ENCODE measurements around the gene CLEC2B.
"Not testable (repeated sequence)": the region's sequence is repeated elsewhere in the genome, so short reads cannot be mapped to it uniquely, and the experiment has no call there.

The CLEC2B gene

DNA sequence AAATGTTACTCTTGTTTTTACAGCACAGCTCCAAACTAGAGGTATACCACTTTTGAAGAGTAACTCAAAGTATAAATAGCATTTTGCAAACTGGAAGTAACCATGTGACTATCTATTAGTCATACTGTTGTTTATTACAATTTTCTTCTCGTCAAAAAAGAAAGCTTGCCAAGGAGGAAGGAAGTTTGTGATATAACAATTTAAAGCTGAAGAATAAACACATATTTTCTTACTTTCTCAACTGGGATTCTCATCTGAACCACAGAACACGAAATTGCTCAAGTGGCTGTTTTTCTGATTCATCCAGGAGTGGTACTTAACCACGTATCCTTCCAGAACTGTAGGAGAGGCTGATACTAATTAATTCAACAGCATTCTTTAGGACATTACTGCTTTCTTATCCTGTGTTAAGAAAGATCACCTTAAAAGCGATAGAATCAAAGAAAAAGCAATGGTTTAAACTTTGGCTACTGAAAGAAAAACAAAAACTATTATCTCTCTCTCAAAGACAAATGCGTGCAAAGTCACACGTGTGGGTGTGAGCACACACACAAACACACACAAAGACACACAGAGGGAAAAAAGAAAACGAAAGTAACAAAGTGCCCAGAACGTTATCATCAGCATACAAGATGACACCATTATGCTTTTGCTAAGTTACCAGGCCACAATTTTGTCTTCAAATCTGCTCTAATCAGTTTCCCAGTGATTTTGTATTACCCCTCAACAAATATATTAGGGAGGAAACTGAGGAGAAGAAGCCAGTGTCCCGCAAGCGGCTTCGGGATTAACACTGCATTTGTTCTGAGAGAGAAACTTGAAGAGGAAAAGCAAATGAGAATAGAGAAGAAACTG, at the start of gene CLEC2B:
TSS of gene CLEC2B (minus strand) at position 48 of the 855 bp plus-strand sequence.
- peak; percentile 44 for DNase-seq (ENCODE audit: low spot score)

DNA sequence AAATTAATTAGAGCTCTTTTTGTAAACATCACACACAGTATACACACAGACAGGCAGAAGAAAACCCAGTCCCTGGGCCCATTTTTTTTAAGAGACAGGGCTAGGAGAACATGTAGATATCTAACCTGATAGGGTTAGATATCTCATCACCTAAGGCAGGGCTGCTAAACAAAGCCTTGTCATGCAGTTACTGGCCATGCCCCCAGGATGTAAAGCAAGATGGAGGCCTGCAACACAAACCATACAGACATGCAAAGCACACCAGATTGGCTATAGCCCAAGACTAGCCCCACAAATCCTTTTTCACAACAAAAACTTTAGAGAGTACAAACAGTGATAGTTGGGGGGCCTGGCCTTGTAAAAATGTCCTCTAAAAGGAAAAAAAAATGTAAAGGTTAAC, 42.6 kb upstream of the CLEC2B start:
- DNase-seq (ENCODE audit: low spot score) = no peak

DNA sequence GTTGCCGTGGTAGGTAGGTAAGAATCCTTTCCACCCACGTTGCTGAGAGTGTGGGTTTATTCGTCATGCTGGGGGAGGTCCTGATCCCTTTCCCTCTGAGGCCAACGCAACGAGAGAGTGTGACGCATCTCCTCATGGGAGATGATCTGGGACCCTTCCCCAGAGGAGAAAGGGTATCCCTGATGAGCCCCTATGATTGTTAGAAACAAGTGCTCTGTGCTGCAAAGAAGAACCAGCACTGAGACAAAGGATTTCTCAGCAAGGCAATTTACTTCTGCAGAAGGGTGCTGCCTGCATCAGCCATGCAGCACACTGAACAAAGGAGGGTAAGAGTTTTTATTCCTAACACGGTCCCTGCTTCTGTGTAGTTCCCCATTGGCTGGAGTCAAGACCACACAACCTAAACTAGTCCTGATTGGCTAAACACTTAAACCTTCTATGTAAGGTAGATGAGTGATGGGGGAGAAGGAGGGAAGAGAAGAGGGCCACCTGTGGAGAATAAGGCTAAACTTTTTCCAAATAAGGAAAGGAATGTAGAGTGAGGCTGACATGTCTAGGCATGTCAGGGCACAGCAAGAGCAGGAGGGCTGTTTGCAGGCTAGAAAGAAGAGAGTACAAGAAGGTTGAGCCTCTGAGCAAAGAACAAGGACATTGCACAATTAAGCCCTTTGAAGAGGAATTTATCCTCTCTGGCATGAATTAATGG, 41.7 kb upstream of the CLEC2B start:
- DNase-seq (ENCODE audit: low spot score) = no peak

DNA sequence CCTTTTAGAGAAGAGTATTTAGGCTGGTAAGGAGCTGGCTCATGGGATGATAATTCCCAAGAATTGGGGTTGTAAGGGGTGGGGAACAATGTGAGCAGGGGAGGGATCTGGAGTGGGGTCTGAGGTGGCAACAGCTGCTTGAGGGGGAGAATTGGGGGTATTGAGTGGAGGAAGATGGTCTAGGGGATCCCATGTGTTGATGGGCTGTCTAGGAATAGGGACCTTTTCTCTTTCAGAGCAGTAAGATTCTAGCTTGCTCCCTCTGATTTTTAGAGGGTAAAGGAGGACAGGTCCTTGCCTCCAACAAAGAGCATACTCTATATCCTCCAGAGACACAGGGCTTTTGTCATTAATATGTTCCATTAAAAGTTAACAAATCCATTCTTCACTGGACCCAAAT, 40.6 kb upstream of the CLEC2B start:
- no peak for DNase-seq (ENCODE audit: low spot score)

DNA sequence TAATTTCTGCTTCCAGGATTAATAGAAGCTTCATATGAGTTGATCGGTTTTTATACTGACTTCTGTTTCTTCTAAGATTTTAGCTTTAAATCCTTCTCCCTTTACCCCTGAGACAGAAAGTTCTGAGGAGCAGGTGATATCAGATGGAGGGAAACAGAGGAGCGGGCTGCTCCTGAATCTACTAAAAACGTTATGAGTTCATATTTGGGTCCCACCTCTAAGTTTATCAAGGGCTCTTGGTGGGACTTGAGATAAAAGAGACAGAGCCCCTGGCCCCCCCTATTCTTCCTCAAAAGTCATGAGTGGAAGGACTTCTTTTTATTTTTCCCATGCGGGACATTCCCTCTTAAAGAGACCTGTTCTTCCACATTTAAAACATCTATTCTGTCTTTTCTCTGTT, 39.2 kb upstream of the CLEC2B start:
- no peak for DNase-seq (ENCODE audit: low spot score)

DNA sequence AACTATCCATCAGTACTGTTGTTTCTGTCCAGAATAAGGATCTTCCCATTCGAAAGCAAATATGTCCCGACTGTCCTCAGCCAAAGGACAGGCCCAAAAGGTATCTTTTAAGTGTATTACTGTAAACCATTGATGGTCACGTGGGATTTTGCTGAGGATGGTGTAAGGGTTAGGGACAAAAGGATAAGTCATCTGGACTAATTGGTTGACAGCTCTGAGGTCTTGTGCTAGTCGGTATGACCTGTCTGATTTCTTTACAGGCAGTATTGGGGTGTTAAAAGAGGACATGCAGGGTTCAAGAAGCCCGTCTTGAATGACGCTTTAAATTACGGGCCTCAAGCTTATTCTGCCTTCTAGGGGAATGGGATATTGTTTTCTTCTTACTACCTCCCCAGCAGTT, 38.6 kb upstream of the CLEC2B start:
- DNase-seq (ENCODE audit: low spot score) = no peak

DNA sequence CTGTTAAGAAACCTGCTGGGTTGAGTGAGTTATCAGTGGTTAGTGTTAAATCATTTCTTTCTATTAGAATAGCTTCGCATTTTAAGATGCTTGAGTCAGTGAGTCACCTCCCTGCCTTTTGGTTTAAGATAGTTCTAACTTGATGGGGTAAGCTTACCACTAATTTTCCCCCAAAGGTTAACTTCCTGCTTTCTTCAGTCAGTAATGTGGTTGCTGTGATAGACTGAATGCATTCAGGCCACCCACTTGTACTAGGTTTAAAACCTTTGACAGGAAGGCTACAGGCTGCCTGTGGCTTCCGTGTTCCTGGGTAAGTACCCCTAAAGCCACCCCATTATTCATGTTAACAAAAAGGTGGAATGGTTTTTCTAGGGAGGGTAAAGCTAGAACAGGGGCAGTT, 37.7 kb upstream of the CLEC2B start:
- no peak for DNase-seq (ENCODE audit: low spot score)

DNA sequence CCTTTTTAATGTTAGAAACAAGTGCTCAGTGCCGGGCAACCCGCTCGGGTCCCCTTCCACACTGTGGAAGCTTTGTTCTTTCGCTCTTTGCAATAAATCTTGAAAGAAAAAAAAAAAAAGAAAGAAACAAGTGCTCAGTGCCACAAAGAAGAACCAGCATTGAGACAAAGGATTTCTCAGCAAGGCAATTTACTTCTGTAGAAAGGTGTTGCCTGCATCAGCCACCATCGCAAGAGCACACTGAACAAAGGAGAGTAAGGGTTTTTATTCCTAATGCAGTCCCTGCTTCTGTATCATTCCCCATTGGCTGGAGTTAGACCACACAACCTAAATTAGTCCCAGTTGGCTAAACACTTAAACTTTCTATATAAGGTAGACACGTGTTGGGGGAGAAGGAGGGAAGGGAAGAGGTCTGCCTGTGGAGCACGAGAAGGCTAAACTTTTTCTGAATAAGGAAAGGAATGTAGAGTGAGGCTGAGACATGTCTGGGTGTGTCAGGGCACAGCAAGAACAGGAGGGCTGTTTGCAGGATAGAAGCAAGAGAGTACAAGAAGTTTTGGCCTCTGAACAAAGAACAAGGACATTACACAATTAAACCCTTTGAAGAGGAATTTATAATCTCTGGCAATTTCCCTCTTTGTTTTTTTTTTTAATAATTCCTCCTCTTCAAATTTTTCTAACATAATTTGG, 33.5 kb upstream of the CLEC2B start:
- DNase-seq (ENCODE audit: low spot score) = no peak

DNA sequence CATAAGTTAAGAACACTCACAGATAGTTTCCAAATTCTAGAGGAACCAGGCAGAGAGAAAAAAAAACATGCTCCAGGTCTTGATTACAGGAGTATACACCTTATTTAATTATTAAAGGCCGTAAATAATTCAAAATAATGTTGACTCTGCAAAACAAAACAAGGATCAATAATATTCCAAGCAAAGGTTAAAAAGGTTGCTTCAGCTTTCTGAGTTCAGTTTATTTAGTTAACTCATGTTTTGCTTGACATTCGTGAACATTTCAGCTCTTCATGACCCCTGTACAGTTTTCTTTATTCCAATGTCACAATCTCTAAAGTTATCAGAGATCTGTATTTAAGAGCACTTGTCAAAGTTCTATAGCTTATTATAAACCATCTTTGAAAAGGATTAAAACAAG, 31.8 kb upstream of the CLEC2B start:
- no peak for DNase-seq (ENCODE audit: low spot score)

DNA sequence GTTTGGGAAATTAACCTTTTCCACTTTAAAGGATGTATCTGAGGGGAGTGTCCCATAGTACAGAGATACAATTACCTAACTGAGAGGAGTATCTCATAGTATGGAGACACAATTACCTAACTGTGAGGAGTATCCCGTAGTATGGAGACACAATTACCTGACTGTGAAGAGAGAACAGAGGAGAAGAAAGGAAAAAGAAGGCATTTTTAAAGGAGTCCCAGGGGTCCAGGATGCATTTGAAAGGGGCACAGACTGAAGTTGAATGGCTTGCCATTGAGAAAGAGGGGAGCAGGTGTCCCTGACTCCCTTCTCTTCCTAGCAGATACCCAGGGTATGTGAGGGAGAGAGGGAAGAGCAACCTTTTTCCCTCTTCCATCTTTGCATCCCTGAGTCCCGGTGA, 30.1 kb upstream of the CLEC2B start:
- no peak for DNase-seq (ENCODE audit: low spot score)

DNA sequence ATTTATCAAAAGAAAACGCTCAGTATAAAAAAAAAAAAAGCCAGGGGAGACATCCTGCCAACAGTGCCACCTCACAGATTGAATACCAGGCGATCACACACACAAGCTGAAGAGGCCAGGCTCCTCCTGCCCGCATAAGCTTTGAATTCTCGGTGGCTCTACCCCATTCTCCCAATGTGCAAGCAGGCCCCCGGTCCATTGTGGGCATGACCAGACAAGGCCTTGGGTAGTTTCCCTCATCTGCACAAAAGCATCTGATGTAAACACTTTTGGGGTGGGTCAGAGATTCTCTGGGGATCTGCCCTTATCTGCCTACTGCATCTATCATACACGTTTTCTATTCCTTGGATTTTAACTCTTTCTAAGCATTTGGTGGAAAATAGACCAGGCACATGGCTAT, 28.4 kb upstream of the CLEC2B start:
- no peak for DNase-seq (ENCODE audit: low spot score)

DNA sequence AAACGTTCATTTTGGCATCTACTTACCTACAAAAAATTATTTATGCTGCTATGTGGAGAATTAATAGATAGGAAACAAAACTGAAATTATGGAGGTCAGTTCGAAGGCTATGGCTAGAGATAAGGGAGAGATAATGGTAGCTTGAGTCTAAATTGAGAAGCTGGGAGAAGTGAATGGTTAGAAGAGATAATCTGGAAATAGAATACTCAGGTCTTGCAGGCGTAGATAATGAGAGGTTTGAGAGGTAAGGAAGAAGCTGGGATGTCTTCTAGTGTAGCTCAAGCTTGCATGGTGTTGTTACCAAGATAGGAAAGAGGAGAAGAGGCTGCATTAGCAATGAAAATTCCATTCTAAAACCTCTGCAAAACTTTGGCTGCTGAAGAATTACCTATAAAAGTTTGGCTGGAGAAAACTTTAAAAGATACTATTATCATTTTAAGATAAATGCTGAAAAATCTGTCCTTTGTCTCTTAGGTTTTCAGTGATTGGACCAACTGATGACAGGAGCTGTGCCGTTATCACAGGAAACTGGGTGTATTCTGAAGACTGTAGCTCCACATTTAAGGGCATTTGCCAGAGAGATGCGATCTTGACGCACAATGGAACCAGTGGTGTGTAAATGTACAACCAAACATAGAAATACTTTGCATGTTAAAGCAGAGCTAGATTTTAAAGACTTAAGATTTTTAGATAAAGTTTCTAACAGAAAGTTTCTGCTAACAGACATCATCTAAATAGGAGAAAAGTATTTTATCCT, 26.2 kb upstream of the CLEC2B start:
- no peak for DNase-seq (ENCODE audit: low spot score)

DNA sequence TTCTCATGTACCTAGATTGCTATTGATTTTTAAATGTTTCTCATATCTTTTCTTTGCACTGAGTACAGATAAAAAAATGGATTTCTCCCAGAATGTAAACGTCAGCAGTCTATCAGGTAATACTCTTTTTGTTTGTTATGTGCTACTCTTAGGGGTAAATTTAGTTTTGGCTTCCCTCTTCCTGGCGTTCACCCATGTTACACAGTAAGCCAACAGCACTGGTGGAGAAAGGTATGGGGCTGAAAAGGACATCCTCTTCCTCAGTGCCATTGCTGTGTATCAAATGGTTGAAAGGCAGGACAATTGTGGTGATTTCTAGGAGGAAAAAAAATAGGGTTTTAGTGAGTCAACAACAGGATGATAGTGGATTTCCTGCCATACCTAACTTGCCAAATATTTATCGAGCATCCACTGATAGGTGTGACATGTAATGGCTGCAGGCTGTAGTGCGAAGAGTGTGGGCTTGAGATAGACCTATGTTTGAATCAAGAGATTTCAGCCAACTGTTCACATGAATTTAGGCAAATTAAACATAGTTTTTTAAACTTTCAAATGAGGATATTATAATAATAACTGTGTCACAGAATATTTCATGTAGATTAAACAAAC, 19.6 kb upstream of the CLEC2B start:
- no peak for DNase-seq (ENCODE audit: low spot score)

DNA sequence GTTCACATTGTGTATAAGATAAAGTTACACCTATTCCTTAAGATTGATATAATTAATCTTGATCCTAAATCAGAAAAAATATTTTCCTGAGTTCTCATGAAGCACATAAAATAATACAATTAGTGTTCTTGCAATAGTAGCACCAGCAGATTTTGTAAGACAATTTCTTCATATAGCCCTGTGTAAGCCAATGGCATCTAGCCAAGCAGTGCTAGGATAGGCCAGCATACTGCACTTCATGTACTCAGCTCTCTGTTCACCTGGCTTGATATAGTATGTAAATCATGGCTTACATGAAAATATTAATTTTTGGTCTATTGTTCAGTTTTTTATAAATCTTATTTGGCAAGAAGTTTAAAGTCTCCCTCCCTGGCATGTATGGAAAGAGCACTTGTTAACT, 14.0 kb upstream of the CLEC2B start:
- DNase-seq (ENCODE audit: low spot score) = no peak

DNA sequence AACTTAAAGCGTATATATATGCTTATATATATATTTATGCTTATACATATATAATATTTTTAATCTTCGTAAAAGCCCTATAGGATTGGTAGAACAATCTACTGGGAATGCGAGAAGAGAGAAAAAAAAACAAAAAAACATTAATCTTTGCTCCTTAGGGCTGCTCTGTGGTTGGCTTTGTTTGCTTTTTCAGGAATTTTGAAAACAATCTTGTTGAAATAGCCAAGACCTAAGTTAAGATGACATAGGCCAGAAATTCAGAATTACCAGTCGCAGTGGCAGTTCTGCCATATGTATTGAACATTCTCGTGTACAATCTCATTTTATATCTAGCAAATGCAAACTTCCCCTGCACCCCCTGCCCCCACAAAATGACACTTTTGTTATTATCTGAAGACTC, 12.8 kb upstream of the CLEC2B start:
- DNase-seq (ENCODE audit: low spot score) = no peak

DNA sequence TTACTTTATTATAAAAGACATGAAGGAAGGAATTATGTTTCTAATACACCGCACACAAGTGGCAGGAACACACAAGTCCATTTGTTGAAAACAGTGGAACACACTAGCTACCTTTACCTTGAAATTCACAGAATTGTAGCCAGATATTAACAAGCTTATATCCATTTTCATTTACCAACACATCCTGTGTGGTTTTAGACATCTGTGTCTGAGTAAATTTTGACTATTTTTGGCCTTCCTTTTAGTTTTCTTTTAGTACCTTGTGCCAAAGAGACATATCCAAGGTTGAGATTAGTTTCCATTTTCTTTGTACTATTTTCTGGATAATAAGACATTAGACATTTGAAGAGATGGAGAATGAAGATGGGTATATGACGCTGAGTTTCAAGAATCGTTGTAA, 12.1 kb upstream of the CLEC2B start, which contains the start of gene KLRF2:
TSS of gene KLRF2 (plus strand) at position 244 of the 400 bp plus-strand sequence. CDS start at position 351, 107 bp downstream.
- DNase-seq (ENCODE audit: low spot score) = no peak

DNA sequence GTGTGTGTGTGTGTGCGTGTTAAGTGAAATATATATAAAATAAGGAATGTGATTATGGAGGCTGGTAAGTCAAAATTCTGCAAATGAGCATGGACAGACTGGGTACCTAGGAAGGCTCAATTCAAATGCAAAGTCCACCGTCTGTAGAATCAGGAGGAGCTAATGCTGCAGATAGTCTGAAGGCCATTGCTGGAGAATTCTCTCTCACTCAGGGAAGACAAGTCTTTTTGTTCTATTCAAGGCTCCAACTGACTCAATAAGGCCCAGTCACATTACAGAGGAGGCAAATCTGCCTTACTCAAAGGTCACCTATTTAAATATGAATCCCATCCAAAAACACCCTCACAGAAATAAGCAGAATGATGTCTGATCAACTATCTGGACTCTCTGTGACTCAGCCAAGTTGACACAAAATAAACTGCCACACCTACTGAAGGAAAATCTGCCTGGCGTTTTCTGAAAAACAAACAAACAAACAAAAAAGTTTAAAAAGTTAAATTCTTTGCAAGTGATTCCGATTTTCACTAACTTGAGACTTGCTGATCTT, 11.5 kb upstream of the CLEC2B start:
- DNase-seq (ENCODE audit: low spot score) = no peak

DNA sequence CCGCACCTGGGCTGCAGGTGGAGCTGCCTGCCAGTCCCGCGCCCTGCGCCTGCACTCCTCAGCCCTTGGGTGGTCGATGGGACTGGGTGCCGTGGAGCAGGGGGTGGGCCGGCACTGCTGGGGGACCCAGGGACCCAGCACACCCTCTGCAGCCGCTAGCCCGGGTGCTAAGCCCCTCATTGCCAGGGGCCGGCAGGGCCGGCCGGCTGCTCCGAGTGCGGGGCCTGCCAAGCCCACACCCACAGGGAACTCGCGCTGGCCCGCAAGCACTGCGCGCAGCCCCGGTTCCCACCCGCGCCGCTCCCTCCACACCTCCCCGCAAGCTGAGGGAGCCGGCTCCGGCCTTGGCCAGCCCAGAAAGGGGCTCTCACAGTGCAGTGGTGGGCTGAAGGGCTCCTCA, 7.0 kb upstream of the CLEC2B start:
- not testable (repeated sequence) for DNase-seq (ENCODE audit: low spot score)

DNA sequence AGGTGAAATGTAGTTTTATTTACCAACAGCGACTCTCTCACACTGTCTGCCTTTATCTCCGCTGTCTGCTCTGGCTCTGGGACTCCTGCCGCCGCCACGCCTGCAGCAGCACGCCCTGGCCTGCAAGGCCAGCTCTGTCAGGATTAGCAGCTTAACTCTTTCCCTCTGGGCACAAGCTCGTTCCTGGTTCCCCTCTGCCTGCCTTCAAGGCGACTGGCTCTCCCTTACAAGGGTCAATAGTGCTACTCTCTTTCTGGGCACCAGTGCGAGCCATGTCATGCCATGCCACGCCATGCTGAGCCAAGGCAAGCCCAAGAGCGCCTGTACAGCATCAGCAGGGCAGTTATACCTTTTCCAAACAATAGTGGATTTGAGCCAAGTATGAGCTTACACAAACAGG, 3.6 kb upstream of the CLEC2B start:
- no peak for DNase-seq (ENCODE audit: low spot score)

DNA sequence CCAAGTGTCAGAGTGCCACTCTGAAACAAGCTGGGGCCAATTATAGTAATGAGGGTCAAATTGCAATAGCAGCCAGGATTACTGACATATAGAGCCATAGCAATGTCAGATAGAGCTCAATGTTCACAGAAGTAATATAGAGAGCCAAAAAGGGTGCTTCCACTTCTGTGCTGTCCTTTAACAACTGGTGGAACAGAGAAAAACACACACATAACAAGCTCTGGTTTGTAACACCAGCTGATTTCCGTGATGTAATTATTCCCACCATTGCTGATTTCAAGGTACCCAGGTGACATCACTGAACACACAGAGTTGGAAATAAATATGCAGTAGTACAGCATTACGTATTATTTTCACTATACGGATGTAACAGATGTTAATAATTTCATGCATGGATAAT, 3.0 kb upstream of the CLEC2B start:
- no peak for DNase-seq (ENCODE audit: low spot score)

DNA sequence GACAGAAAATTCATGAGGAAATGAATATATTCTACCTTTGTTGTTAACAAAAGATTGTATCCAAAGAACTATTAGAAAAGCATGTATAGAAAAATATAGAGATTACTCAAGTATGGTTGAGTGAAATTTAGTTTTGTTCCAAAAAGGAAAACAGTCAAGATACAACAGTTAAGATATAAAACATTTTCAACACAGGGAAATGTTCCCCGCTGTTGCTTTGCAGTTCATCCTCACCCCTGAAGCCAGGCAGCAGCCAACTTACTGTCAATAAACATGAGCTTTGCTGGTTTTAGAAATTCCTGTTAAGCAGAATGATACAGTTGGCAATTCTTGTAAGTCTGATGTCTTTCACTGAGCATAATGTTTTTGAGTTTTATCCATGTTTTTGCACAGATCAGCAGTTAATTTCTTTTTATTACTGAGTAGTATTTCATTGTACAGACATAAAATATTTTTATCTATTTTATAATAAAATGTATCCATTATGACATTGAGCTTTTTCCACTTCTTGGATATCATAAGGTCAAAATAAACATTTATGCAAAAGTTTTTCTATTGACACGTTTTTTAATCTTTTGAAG, 1.2 kb upstream of the CLEC2B start:
- peak; percentile 13 for DNase-seq (ENCODE audit: low spot score)
